ENCODE results near the gene LMLN.
"Not testable (repeated sequence)": the region's sequence is repeated elsewhere in the genome, so short reads cannot be mapped to it uniquely, and the experiment has no call there.

Gene LMLN

DNA sequence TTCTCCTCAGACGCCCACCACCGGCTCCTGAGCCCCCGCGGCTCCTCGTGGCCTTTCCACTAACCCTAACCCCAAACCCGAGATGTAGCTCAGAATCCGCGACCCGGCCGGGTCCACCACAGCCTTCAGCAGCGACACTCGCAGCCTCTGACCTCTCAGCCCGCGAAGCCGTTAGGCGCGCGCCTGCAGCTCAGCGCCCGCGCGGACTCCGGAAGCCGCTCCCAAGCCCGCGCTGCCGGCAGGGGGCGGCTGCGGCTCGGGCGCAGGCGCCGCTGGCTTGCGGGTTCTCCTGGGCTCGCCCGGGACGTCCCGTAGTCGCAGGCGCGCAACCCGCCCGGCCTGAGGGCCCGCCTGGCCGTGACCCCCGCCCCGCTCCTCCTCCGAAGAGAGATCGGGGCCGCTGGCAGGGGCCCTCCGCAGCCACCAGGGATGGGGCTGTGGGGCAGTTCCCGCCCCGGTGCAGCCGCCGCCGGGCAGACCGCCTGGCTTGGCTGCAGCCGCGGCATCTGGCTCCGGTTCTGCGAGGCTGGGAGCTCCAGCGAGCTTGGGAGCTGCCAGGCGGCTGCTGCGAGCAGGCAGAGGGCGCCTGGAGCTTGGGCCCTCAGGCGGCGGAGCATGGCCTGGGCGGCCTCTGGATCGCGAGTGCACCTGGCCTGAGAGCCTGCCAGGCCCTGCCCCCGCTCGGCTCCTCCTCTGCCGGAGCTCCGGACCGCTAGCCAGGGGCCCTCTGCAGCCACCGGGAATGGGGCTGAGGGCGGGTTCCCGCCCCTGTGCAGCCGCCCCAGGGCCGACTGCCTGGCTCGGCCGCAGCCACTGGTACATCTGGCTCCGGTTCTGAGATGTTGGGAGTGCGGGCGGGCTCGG, 120.7 kb downstream of the LMLN start:
- DNase-seq: peak; percentile 59

DNA sequence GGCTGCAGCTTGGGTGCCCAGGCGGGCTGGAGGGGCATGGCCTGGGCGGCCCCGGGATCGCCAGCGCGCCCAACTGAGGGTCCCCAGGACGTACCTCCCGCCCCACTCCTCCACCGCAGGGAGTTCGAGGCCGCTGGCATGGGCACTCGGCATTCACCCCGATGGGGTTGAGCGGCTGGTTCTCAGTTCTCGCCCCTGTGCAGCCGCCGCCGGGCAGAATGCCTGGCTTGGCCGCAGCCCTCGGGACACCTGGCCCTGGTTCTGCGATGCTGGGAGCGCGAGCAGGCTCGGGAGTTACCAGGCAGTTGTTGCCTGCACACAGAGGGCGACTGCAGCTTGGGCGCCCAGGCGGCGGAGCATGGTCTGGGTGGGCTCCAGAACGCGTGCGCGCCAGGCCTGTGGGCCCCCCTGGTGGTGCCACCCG, 121.4 kb downstream of the LMLN start:
- DNase-seq: no peak

DNA sequence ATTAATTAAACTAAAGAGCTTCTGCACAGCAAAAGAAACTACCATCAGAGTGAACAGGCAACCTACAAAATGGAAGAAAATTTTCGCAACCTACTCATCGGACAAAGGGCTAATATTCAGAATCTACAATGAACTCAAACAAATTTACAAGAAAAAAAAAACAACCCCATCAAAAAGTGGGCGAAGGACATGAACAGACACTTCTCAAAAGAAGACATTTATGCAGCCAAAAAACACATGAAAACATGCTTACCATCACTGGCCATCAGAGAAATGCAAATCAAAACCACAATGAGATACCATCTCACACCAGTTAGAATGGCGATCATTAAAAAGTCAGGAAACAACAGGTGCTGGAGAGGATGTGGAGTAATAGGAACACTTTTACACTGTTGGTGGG, 122.2 kb downstream of the LMLN start:
- DNase-seq: not testable (repeated sequence)

DNA sequence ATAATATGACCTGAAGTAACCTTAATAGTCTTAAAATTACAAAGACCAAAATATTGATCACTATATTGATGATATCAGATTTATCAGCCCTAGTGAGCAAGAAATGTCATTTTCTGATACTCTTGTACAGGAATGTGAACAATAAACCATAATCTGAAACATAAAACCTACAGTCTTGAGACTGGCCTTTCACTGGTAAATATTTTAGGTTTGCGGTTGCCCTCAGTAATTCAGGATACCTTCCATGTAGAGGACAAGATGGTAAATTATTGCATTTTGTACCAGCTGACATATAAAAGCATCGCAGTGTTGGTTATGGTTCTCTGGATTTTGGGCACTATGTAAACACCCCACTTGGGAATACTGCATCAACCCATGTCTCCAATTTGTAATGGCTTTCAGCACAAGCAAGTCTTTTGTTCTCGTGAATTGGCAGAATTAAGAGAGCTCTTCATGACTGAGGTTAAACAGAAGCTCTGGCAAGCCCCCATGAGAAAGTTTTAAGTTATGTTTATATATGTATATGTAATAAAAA, 128.5 kb downstream of the LMLN start:
- DNase-seq: no peak

DNA sequence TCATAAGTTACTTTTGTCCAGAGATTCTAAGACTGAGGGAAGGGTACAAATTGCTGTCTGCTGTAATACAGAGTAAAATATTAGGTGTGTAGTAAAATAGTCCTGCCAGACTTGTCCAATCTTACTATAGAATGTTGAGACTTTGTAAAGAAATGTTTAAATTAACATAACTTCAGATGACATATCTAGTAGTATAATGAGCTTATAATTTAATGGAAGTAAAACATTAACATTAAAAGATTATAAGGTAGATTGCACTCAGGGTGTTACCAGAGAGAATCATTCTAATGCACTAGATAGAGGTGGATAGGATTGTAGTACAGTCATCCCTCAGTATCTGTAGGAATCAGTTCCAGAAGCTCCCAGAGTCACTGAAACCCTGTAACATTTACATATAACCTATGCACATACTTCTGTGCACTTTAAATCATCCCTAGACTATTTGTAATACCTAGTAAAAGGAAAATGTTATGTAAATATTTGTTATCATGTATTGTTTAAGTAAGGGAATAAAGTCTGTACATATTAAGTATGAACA, 130.8 kb downstream of the LMLN start:
- no peak for DNase-seq

DNA sequence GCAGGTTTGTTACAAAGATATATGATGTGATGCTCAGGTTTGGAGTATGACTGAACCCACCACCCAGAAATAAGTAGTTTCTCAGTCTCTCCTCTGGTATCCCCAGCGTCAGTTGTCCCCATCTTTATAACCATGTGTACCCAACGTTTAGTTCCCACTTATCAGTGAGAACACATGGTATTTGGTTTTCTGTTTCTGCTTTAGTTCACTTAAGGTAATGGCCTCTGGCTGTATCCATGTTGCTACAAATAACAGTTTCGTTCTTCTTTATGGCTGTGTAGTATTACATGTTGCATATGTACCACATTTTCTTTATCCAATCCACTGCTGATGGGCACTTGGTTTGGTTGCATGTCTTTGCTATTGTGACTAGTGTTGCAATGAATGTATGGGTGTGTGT, 132.3 kb downstream of the LMLN start:
- DNase-seq: no peak

DNA sequence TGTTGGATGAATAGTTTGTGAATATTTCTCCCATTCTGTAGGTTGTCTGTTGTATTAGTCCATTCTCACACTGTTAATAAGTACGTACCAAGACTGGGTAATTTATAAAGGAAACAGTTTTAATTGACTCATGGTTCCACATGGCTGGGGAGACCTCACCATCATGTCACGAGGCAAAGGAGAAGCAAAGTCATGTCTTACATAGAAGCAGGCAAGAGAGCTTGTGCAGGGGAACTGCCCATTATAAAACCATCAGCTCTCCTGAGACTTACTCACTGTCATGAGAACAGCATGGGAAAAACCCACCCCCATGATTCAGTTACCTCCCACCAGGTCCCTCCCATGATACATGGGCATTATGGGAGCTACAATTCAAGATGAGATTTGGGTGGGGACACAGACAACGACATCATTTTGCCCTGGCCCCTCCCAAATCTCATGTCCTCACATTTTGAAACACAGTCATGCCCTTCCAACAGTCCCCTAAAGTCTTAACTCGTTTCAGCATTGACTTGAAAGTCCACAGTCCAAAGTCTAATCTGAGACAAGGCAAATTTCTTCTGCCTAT, 133.2 kb downstream of the LMLN start:
- no peak for DNase-seq

All from NCI-H2107 (cell line).